Sigmoid colon (tissue), 7 donors: ENCODE data around the gene LDLRAD4. TPM values are rescaled to one million over a fixed set of nuclear protein-coding genes. Genes with fewer than 3 reads are reported as not detected.

Experiments
- DNase-seq: peaks from one replicate; pipeline ENCODE4 v3.0.0-alpha.2; 2019
- H3K27ac ChIP-seq, 4 donors: fragments of 200-600 bp; sonication (generic); one replicate each; pipeline ENCODE4 v1.5.1; 2016 to 2019; ENCODE audit warnings: mild to moderate bottlenecking in 1 of 4
- H3K27me3 ChIP-seq, 3 donors: fragments of 200-600 bp; sonication (generic); one replicate each; pipeline ENCODE4 v1.5.1; 2019; ENCODE audit warnings: mild to moderate bottlenecking in 1 of 3
- H3K36me3 ChIP-seq, 4 donors: fragments of 200-600 bp; sonication (generic); one replicate each; pipeline ENCODE4 v1.5.1; 2016 to 2019
- H3K4me1 ChIP-seq, 4 donors: fragments of 200-600 bp; sonication (generic); one replicate each; pipeline ENCODE4 v1.5.1; 2017 to 2019
- H3K4me3 ChIP-seq, 4 donors: fragments of 200-600 bp; sonication (generic); one replicate each; pipeline ENCODE4 v1.5.1; 2017 to 2019; ENCODE audit warnings: mild to moderate bottlenecking in 2 of 4, moderate library complexity in 1 of 4
- H3K9me3 ChIP-seq, 4 donors: fragments of 200-600 bp in 3 of 4; sonication (generic) in 3 of 4; one replicate each; pipeline versions ENCODE4 v1.5.1 to v1.6.1; 2013 to 2019
- EP300 ChIP-seq, 4 donors: sonication (generic); formaldehyde crosslinking; IDR thresholded peaks; one replicate each; pipeline ENCODE4 v1.6.1; 2017; ENCODE audit warnings: antibody characterized with exemption in 4 of 4
- POLR2A ChIP-seq, 2 donors: fragments of 450-650 bp; IDR thresholded peaks; one replicate each; pipeline ENCODE4 v1.6.1; 2016; ENCODE audit warnings: antibody characterized with exemption in 2 of 2, mild to moderate bottlenecking in 2 of 2, moderate library complexity in 2 of 2
- POLR2AphosphoS5 ChIP-seq, 4 donors: sonication (generic); formaldehyde crosslinking; IDR thresholded peaks; one replicate each; pipeline ENCODE4 v1.6.1; 2017; ENCODE audit warnings: antibody characterized with exemption in 4 of 4
- WGBS, 2 donors: extraction: QIAGEN DNeasy Blood & Tissue Kit; methylation state at CpG; one replicate each; pipeline ENCODE4 v1.1.7; 2013; 5-methylcytosine and 5-hydroxymethylcytosine counted together
- intact Hi-C: fragments of 100-400 bp; cut with DNase I; formaldehyde crosslinking; loops from one replicate; pipeline ENCODE4 v1.15.1; 2023
- polyA plus RNA-seq, 3 donors: library from polyadenylated mRNA; stranded (reverse); fragments of 200-250 nt; gene quantifications; one replicate each; pipeline ENCODE4 v1.2.3, GENCODE V29; 2013
- total RNA-seq, 4 donors: library from RNA; depleted of rRNA; stranded (reverse); fragments of >200 nt; gene quantifications; one replicate each; pipeline ENCODE4 v1.1.0, GENCODE V29; 2016
- TF ChIP-seq, protein P1 (sequence below), 4 experiments: fragments of 450-650 bp in 3 of 4; fragments of 200-600 bp in 1 of 4; IDR thresholded peaks; one replicate each; pipeline ENCODE4 v1.5.1; 2016 to 2019; ENCODE audit warnings: antibody characterized with exemption in 4 of 4, mild to moderate bottlenecking in 3 of 4, moderate library complexity in 2 of 4
- donor health status: healthy with polysubstance abuse.
- donor health status: Bipolar disorder and iron deficiency.
- donor health status: healthy.

Gene LDLRAD4
- total and polyA plus RNA-seq, 7 donors = 1.2 to 28.2 (median 17.2) TPM

DNA sequence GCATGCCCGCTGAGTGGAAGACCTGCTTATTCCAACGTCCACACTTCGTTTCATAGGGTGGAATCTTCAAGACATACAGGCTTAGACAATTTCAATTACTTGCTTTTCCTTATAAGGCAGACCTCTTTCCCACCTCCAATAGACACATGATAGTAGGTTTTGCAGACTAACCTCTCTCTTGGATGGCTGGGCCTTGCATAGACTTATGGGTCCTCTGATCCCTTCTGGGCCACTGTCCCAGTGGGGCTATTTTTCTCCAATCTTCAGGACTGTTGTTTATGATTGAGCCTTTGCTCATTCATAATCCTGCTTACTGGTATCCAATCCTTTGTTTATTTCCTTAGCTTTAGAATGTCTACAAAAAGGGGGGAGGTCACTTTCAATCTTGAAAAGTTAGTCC lies 368.9 kb downstream of the LDLRAD4 start:
- Histone ChIP-seq H3K4me1 (peaks cover 0 to 14% (median 0%) of the 10 kb centered on the region in 4 donors), H3K36me3 (no peaks in the 10 kb centered on the region), H3K27ac (no peak overlapping the region), H3K4me3 (no peak overlapping the region), H3K27me3 (no peaks in the 10 kb centered on the region), H3K9me3 (no peaks in the 10 kb centered on the region)
- intact Hi-C loops = no loop called here
- 91% methylated on average over 3 of the region's 3 CpGs for WGBS, 2 donors
- TF ChIP-seq, protein P1, sequence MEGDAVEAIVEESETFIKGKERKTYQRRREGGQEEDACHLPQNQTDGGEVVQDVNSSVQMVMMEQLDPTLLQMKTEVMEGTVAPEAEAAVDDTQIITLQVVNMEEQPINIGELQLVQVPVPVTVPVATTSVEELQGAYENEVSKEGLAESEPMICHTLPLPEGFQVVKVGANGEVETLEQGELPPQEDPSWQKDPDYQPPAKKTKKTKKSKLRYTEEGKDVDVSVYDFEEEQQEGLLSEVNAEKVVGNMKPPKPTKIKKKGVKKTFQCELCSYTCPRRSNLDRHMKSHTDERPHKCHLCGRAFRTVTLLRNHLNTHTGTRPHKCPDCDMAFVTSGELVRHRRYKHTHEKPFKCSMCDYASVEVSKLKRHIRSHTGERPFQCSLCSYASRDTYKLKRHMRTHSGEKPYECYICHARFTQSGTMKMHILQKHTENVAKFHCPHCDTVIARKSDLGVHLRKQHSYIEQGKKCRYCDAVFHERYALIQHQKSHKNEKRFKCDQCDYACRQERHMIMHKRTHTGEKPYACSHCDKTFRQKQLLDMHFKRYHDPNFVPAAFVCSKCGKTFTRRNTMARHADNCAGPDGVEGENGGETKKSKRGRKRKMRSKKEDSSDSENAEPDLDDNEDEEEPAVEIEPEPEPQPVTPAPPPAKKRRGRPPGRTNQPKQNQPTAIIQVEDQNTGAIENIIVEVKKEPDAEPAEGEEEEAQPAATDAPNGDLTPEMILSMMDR (IDR thresholded peaks at IDR 0.05) = no peak
- no peak for DNase-seq

DNA sequence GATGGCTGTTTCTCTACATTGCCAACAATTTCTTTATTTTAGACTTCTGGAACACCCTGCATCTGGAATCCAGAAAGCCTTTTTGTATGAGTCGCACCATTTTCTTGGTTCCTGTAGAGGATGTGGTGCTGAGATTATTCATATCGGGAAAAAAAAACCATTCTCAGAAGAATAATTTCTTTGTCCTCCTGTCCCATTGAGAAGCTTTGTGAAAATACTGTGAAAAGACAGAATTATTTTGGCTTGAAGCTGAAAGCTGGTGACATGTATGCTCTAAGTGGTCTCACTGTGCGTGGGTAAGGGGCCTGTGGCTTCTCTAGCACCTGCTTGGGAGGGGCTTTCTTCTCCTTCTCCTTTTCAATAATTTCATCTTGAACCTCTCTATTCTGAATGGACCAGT lies 369.4 kb downstream of the LDLRAD4 start:
- Histone ChIP-seq H3K36me3 (no peaks in the 10 kb centered on the region), H3K4me1 (peaks cover 0 to 14% (median 0%) of the 10 kb centered on the region in 4 donors), H3K27ac (no peak overlapping the region), H3K9me3 (no peaks in the 10 kb centered on the region), H3K27me3 (no peaks in the 10 kb centered on the region), H3K4me3 (no peak overlapping the region)
- WGBS, 2 donors = 70 to 86% methylated on average over 3 of the region's 3 CpGs
- DNase-seq = no peak
- TF ChIP-seq POLR2A (IDR thresholded peaks at IDR 0.05) (no peak), POLR2AphosphoS5 (IDR thresholded peaks at IDR 0.05) (no peak), EP300 (IDR thresholded peaks at IDR 0.05) (no peak)
- TF ChIP-seq, protein P1 (IDR thresholded peaks at IDR 0.05) = no peak
- intact Hi-C loops = no loop called here

DNA sequence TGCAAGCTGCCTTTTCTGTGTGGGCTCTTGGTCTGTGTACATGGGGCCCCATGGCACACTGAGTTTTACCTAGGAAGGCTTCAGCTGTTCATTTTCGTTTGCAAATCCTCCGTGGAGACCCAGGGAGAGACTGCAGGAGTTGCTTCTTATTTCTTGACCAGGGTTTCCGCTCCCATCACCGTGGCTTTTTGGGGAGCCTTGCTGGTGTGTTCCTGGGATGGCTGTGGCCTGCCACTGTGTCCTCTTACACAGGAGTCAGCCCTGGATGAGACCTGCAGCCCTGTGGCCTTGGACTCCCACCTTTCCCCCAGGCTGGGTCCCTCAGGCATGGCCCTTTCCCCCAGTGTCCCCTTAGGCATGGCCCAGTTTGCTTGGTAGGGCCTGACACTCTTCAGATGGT lies 370.8 kb downstream of the LDLRAD4 start:
- Histone ChIP-seq H3K4me3 (no peak overlapping the region), H3K27me3 (no peaks in the 10 kb centered on the region), H3K4me1 (peaks cover 0 to 14% (median 0%) of the 10 kb centered on the region in 4 donors), H3K27ac (no peak overlapping the region), H3K9me3 (no peaks in the 10 kb centered on the region), H3K36me3 (no peaks in the 10 kb centered on the region)
- DNase-seq = no peak
- TF ChIP-seq EP300 (IDR thresholded peaks at IDR 0.05) (no peak), POLR2A (IDR thresholded peaks at IDR 0.05) (no peak), POLR2AphosphoS5 (IDR thresholded peaks at IDR 0.05) (no peak)
- TF ChIP-seq, protein P1 (IDR thresholded peaks at IDR 0.05) = no peak
- intact Hi-C loops = no loop called here
- 93 to 96% methylated on average over 4 of the region's 4 CpGs for WGBS, 2 donors

DNA sequence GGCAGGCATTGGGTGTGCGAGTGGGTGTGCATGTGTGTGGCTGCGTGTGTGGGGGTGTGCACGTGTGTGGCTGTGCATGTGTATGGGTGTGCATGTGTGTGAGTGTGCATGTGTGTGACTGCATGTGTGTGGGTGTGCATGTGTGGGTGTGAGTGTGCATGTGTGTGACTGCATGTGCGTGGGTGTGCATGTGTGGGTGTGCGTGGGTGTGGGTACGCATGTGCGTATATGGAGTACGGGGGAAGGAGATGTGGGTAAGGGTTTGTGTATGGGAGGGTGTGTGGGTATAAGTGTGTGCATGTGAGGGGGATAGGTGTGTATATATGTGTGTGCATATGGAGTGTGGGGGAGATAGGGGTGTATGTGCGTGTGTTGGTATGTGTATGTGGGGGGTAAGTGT lies 371.4 kb downstream of the LDLRAD4 start:
- no peaks in the 10 kb centered on the region for H3K9me3 ChIP-seq
- no peak overlapping the region for H3K27ac ChIP-seq
- no peak for TF ChIP-seq POLR2AphosphoS5 (IDR thresholded peaks at IDR 0.05)
- TF ChIP-seq POLR2A (IDR thresholded peaks at IDR 0.05) = no peak
- TF ChIP-seq, protein P1 (IDR thresholded peaks at IDR 0.05) = no peak
- no peak for TF ChIP-seq EP300 (IDR thresholded peaks at IDR 0.05)
- no peak for DNase-seq
- peaks cover 0 to 12% (median 0%) of the 10 kb centered on the region in 4 donors for H3K4me1 ChIP-seq
- no peaks in the 10 kb centered on the region for H3K27me3 ChIP-seq
- 86 to 87% methylated on average over 9 of the region's 9 CpGs for WGBS, 2 donors
- intact Hi-C loops = no loop called here
- no peaks in the 10 kb centered on the region for H3K36me3 ChIP-seq
- no peak overlapping the region for H3K4me3 ChIP-seq

DNA sequence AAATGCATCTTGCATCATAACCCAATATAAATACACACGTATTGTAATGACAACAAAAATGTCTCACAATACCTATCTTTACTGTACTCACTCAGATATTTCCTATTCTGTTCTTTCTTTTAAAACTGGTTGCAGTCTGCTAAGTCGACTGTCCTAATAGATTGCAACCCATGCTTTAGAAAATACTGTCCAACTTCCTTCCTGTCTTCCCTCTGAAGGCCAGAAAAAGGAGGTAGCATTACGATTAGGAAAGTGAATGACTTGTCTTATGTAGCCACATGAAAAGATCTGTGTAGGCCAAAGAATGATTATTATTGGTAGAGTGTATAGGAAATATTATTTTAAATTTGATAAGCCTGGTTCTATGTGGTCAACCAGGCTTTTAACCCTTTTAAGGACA lies 373.7 kb downstream of the LDLRAD4 start:
- Histone ChIP-seq H3K4me3 (no peak overlapping the region), H3K9me3 (peaks cover 0 to 15% (median 5%) of the 10 kb centered on the region in 4 donors), H3K36me3 (no peaks in the 10 kb centered on the region), H3K27me3 (no peaks in the 10 kb centered on the region), H3K27ac (no peak overlapping the region), H3K4me1 (peaks cover 0 to 8% (median 0%) of the 10 kb centered on the region in 4 donors)
- no peak for DNase-seq
- no peak for TF ChIP-seq POLR2AphosphoS5 (IDR thresholded peaks at IDR 0.05)
- TF ChIP-seq EP300 (IDR thresholded peaks at IDR 0.05) = no peak
- TF ChIP-seq, protein P1 (IDR thresholded peaks at IDR 0.05) = no peak
- TF ChIP-seq POLR2A (IDR thresholded peaks at IDR 0.05) = no peak
- 58 to 83% methylated on average over 3 of the region's 3 CpGs for WGBS, 2 donors
- intact Hi-C loops = no loop called here
